GM12865 (cell line): ENCODE data around the gene CBL.

ENCODE experiments used
- DNase-seq: peaks from one replicate; pipeline ENCODE4 v3.0.0; 2010; ENCODE audit warnings: low read depth
- H3K4me3 ChIP-seq: 2 replicates; pipeline ENCODE4 v1.5.1; 2011; ENCODE audit warnings: mild to moderate bottlenecking, low read depth, low read length, control low read depth
- CTCF ChIP-seq: IDR thresholded peaks from 2 replicates; pipeline ENCODE4 v1.5.1; 2011; ENCODE audit warnings: low read length, control low read depth, low read depth, inconsistent platforms; ENCODE audit not compliant: insufficient read depth; ENCODE audit errors: missing control alignments

The CBL gene

DNA sequence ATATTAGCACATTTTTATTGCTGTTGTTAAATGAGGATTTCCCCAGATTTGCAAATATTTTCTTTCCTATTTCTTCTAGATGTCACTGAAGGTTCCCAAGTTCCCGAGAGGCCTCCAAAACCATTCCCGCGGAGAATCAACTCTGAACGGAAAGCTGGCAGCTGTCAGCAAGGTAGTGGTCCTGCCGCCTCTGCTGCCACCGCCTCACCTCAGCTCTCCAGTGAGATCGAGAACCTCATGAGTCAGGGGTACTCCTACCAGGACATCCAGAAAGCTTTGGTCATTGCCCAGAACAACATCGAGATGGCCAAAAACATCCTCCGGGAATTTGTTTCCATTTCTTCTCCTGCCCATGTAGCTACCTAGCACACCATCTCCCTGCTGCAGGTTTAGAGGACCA, 93.3 kb downstream of the CBL start:
- no peak for TF ChIP-seq CTCF
- DNase-seq, result no peak
- no peak overlapping the region for H3K4me3 ChIP-seq

DNA sequence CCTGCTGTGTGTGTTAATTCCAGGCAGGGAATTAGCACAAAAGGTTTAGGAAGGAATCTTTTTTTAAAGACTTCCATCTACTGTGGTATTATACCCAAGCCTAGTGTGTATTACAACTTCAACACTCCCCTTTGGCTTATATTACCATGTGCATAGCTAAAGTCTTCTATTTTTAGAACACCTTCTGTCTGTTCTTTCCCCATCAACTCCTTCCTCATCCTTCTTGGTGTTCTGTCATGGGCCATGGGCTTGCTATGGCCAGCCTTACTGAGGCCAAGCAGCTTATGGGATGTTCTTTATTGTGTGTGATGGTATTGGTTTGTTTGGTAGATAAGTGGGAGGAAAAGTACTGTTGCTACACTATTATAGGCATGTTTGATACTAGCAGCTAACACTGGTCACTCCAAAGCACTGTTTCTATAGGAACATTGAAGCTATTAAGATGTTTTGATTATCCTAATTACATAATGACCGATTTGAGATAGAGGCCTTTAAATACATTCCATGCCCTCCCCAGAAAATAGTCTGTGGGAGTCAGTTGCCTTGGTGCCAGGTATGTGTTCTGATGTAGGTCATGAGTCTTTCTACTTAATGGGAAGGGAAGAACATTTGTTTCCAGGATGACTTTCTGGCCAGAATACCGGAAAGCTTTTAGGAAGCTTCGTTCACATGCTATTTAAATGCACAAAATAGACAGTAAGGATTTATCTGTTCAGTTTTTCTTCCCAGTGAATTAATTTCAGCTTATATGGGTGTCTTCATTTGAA, 94.2 kb downstream of the CBL start:
- no peak overlapping the region for H3K4me3 ChIP-seq
- no peak for DNase-seq
- no peak for TF ChIP-seq CTCF

DNA sequence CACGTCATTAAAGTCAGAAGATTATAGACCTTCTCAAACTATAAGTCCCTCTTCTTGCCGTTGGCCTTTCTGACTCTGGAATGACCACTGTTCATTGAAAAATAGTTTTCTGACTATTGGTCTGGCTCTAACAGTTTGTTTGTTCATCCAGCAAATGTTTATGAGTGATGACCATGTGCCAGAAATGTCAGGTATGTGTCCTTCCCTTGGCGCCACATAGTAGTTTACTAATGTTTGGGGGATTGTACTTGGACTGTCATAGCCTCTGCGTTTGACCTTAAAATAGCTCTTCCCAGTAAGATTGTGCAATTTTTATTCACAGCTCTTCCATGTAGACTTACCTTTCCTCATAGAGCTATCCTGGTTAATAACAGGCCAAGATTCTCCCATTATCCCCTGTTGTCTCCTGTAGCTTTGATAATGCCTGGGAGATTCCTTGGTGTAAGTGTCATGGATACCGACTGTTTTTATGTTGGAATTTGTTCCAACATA, 97.1 kb downstream of the CBL start:
- DNase-seq, result no peak
- H3K4me3 ChIP-seq, result no peak overlapping the region
- no peak for TF ChIP-seq CTCF

DNA sequence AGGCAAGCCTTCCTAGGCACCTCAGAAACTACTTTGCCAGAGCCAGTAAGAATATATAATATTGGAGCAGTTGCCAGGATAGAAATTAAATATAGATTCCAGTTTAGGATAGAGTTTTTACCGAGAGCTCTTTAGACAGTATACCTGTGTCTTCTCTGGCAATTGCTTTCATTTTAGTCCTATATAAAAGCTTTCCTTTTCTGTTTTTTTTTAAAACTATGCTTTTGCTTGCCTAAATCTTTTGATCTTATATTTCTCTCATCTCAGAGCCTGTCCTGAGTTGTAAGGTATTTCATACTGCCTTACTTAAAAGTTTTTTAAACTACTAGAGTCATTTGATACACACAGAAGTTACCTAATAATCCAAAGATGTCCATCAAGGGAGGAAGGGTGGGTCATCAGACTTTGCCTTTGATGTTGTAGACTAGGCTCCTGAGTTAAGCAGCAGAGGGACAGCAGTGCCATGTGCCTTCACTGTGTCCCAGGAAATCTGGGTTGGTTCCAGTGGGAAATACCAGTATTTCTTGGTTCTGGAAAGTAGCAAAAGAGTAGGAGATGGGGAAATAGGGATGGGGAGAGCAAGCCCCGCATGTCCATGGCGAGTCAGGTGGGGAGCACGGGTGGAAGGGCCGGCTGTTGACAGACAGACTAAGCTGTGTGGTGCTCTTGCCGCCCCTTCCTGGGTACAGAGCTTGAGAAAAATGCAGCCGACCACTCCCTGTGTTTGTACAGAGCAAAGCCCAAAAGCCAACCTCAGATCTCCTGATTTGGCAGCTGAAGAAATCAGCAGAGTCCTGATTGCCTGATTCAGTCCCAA, 99.6 kb downstream of the CBL start:
- no peak overlapping the region for H3K4me3 ChIP-seq
- no peak for TF ChIP-seq CTCF
- DNase-seq, result no peak

GRCh38 chr11:119306373-119306890, 100.3 kb downstream of the CBL start:
- no peak for TF ChIP-seq CTCF
- H3K4me3 ChIP-seq, result no peak overlapping the region
- no peak for DNase-seq

GRCh38 chr11:119307219-119307618, 101.1 kb downstream of the CBL start:
- TF ChIP-seq CTCF, result no peak
- H3K4me3 ChIP-seq, result no peak overlapping the region
- no peak for DNase-seq
